IMR-90 (cell line): ENCODE measurements around the gene GRAMD2B. TPM values are rescaled to one million over a fixed set of nuclear protein-coding genes. Genes with fewer than 3 reads are reported as not detected.

Experiments
- ATAC-seq: fragments of 200-7000 bp; cut with Tn5 transposase; 2 replicates; pipeline ENCODE4 v1.9.1; 2020; ENCODE audit warnings: low read depth, mild to moderate bottlenecking, moderate library complexity
- BruUV-seq: library from RNA; stranded (reverse); fragments of 400-500 nt; replicated peaks from 2 replicates; lab custom pipeline; 2021; lab: Mats Ljungman, UMichigan
- CTCF ChIA-PET: fragments of 300-600 bp; formaldehyde crosslinking; extraction: SDS; loops from one replicate; lab custom pipeline; 2021; ENCODE audit warnings: antibody characterized with exemption; lab: Yijun Ruan, JAX
- POLR2A ChIA-PET: fragments of 300-600 bp; sonication (Branson Sonifier 250); formaldehyde crosslinking; loops from one replicate; lab custom pipeline; 2022; ENCODE audit warnings: antibody characterized with exemption; ENCODE audit not compliant: unreplicated experiment; lab: Charles Lee
- DNase-seq: peaks from one replicate; pipeline ENCODE4 v3.0.0; 2013
- H2AFZ ChIP-seq: replicated peaks from 2 replicates; pipeline ENCODE3; 2013; ENCODE audit warnings: low read length, mild to moderate bottlenecking; ENCODE audit not compliant: poor library complexity
- H2AK5ac ChIP-seq: 2 replicates; pipeline ENCODE4 v1.6.1; 2013; ENCODE audit warnings: low read depth, low read length, inconsistent platforms
- H2AK9ac ChIP-seq: replicated peaks from 2 replicates; pipeline ENCODE3; 2013; ENCODE audit warnings: mild to moderate bottlenecking, low read depth, low read length, moderate library complexity; ENCODE audit not compliant: poor library complexity
- H2BK120ac ChIP-seq: 2 replicates; pipeline ENCODE4 v1.6.1; 2013; ENCODE audit warnings: low read depth, low read length, inconsistent platforms
- H2BK15ac ChIP-seq: 3 replicates; pipeline ENCODE4 v1.6.1; 2013; ENCODE audit warnings: low read depth, low read length, inconsistent platforms
- H2BK20ac ChIP-seq: 2 replicates; pipeline ENCODE4 v1.6.1; 2013; ENCODE audit warnings: low read depth, mild to moderate bottlenecking, inconsistent platforms, low read length, moderate library complexity
- H2BK5ac ChIP-seq: 2 replicates; pipeline ENCODE4 v1.6.1; 2013; ENCODE audit warnings: mild to moderate bottlenecking, low read depth, low read length, inconsistent platforms; ENCODE audit not compliant: poor library complexity, severe bottlenecking
- H3K14ac ChIP-seq: replicated peaks from 2 replicates; pipeline ENCODE4 v1.6.1; 2013; ENCODE audit warnings: low read depth, low read length, inconsistent platforms
- H3K18ac ChIP-seq: 2 replicates; pipeline ENCODE4 v1.6.1; 2013; ENCODE audit warnings: low read depth, low read length, control low read depth
- H3K23ac ChIP-seq: 2 replicates; pipeline ENCODE4 v1.6.1; 2013; ENCODE audit warnings: low read depth, low read length, inconsistent platforms
- H3K27ac ChIP-seq: 2 replicates; pipeline ENCODE4 v1.5.1; 2013; ENCODE audit warnings: mild to moderate bottlenecking, control low read depth, low read length; ENCODE audit not compliant: insufficient read depth
- H3K27me3 ChIP-seq: 2 replicates; pipeline ENCODE4 v1.6.1; 2013; ENCODE audit warnings: low read length; ENCODE audit not compliant: control insufficient read depth, insufficient read depth
- H3K36me3 ChIP-seq: 2 replicates; pipeline ENCODE4 v1.6.1; 2013; ENCODE audit warnings: low read length, mixed read lengths; ENCODE audit not compliant: control insufficient read depth, insufficient read depth
- H3K4ac ChIP-seq: 2 replicates; pipeline ENCODE4 v1.6.1; 2013; ENCODE audit warnings: low read depth, low read length, inconsistent platforms
- H3K4me1 ChIP-seq: 2 replicates; pipeline ENCODE4 v1.6.1; 2013; ENCODE audit warnings: low read length, mixed read lengths; ENCODE audit not compliant: control insufficient read depth, insufficient read depth
- H3K4me2 ChIP-seq: 2 replicates; pipeline ENCODE4 v1.6.1; 2013; ENCODE audit warnings: low read depth, mild to moderate bottlenecking, control low read depth, low read length, moderate library complexity
- H3K4me3 ChIP-seq: 2 replicates; pipeline ENCODE4 v1.5.1; 2013; ENCODE audit warnings: low read depth, mild to moderate bottlenecking, control low read depth, low read length, moderate library complexity; ENCODE audit not compliant: insufficient read depth
- H3K56ac ChIP-seq: 2 replicates; pipeline ENCODE4 v1.6.1; 2013; ENCODE audit warnings: low read length, inconsistent platforms; ENCODE audit not compliant: insufficient read depth; ENCODE audit errors: extremely low read depth
- H3K79me1 ChIP-seq, 2 experiments: 2 replicates each; pipeline ENCODE4 v1.6.1; 2013; ENCODE audit warnings: low read length in 2 of 2, inconsistent platforms in 1 of 2, low read depth in 1 of 2
- H3K9ac ChIP-seq: 2 replicates; pipeline ENCODE4 v1.6.1; 2013; ENCODE audit warnings: low read depth, low read length, control low read depth
- H3K9me1 ChIP-seq: 2 replicates; pipeline ENCODE4 v1.6.1; 2013; ENCODE audit warnings: low read length, inconsistent platforms; ENCODE audit not compliant: insufficient read depth
- H3K9me3 ChIP-seq: 2 replicates; pipeline ENCODE4 v1.6.1; 2013; ENCODE audit warnings: low read length; ENCODE audit not compliant: control insufficient read depth, insufficient read depth
- H4K20me1 ChIP-seq: 2 replicates; pipeline ENCODE4 v1.6.1; 2013; ENCODE audit warnings: low read length, inconsistent platforms; ENCODE audit not compliant: insufficient read depth
- H4K5ac ChIP-seq: 2 replicates; pipeline ENCODE4 v1.6.1; 2013; ENCODE audit warnings: mild to moderate bottlenecking, low read depth, low read length, control low read depth
- H4K8ac ChIP-seq, 2 experiments: 2 replicates each; pipeline ENCODE4 v1.6.1; 2013; ENCODE audit warnings: low read depth in 2 of 2, low read length in 2 of 2, control low read depth in 1 of 2, inconsistent platforms in 1 of 2
- H4K91ac ChIP-seq: 2 replicates; pipeline ENCODE4 v1.6.1; 2013; ENCODE audit warnings: low read depth, low read length, inconsistent platforms; ENCODE audit not compliant: insufficient read depth
- BHLHE40 ChIP-seq: fragments of 150-350 bp; IDR thresholded peaks from 2 replicates; pipeline ENCODE4 v1.6.1; 2016; ENCODE audit warnings: mild to moderate bottlenecking, low read depth, low read length
- CEBPB ChIP-seq: IDR thresholded peaks from 2 replicates; pipeline ENCODE4 v1.6.1; 2012; ENCODE audit warnings: low read depth, low read length, improper control_type of control experiment
- CHD1 ChIP-seq: IDR thresholded peaks from 2 replicates; pipeline ENCODE4 v1.6.1; 2012; ENCODE audit warnings: low read depth, low read length, improper control_type of control experiment
- FOS ChIP-seq: fragments of 150-350 bp; IDR thresholded peaks from 2 replicates; pipeline ENCODE4 v1.6.1; 2016; ENCODE audit warnings: low read depth, low read length
- MAFK ChIP-seq: IDR thresholded peaks from 2 replicates; pipeline ENCODE4 v1.6.1; 2012; ENCODE audit warnings: low read depth, low read length, improper control_type of control experiment
- MAZ ChIP-seq: IDR thresholded peaks from 2 replicates; pipeline ENCODE4 v1.6.1; 2012; ENCODE audit warnings: low read depth, mild to moderate bottlenecking, low read length, improper control_type of control experiment, moderate library complexity, borderline replicate concordance
- MXI1 ChIP-seq: IDR thresholded peaks from 2 replicates; pipeline ENCODE4 v1.6.1; 2012; ENCODE audit warnings: low read depth, mild to moderate bottlenecking, low read length, moderate library complexity, borderline replicate concordance
- NFE2L2 ChIP-seq: fragments of 150-350 bp; IDR thresholded peaks from 2 replicates; pipeline ENCODE4 v1.6.1; 2016; ENCODE audit warnings: low read depth, mild to moderate bottlenecking, low read length
- POLR2A ChIP-seq: IDR thresholded peaks from 2 replicates; pipeline ENCODE4 v1.6.1; 2012; ENCODE audit warnings: mild to moderate bottlenecking, low read depth, low read length
- RAD21 ChIP-seq: IDR thresholded peaks from 2 replicates; pipeline ENCODE4 v1.6.1; 2012; ENCODE audit warnings: low read length, improper control_type of control experiment
- RCOR1 ChIP-seq: IDR thresholded peaks from 2 replicates; pipeline ENCODE4 v1.6.1; 2012; ENCODE audit warnings: mild to moderate bottlenecking, low read length, improper control_type of control experiment; ENCODE audit not compliant: insufficient replicate concordance
- RFX5 ChIP-seq: IDR thresholded peaks from 2 replicates; pipeline ENCODE4 v1.8.0; 2012; ENCODE audit warnings: low read depth, mild to moderate bottlenecking, low read length, moderate library complexity
- SMC3 ChIP-seq: fragments of 150-350 bp; IDR thresholded peaks from 2 replicates; pipeline ENCODE4 v1.6.1; 2016; ENCODE audit warnings: low read depth, mild to moderate bottlenecking, antibody characterized with exemption, low read length, moderate library complexity
- USF2 ChIP-seq: fragments of 150-350 bp; IDR thresholded peaks from 2 replicates; pipeline ENCODE4 v1.6.1; 2017; ENCODE audit warnings: mild to moderate bottlenecking, antibody characterized with exemption, low read length, low read depth
- WGBS, 2 experiments: methylation state at CpG; one replicate each; pipeline versions ENCODE4 v1.1.5 to v1.1.7; 2013; ENCODE audit warnings: missing lambda C conversion rate in 2 of 2; ENCODE audit not compliant: insufficient read length in 1 of 2; ENCODE audit errors: extremely low coverage in 2 of 2; 5-methylcytosine and 5-hydroxymethylcytosine counted together
- dilution Hi-C: fragments of 300-500 bp; cut with HindIII; formaldehyde crosslinking; loops from one replicate; pipeline ENCODE4 v1.14.3; 2018; ENCODE audit warnings: low sequenced_read_pairs; ENCODE audit not compliant: unreplicated experiment
- in situ Hi-C: fragments of 300-500 bp; cut with MboI; formaldehyde crosslinking; loops from 3 replicates; pipeline ENCODE4 v1.14.3; 2019; ENCODE audit warnings: low sequenced_read_pairs, inconsistent platforms, mixed read lengths
- intact Hi-C: fragments of 100-400 bp; cut with micrococcal nuclease; formaldehyde crosslinking; loops from 2 replicates; pipeline ENCODE4 v1.10.0; 2022
- polyA plus RNA-seq, 3 experiments: library from polyadenylated mRNA; depleted of rRNA; stranded (reverse); fragments of >200 nt; gene quantifications; 2 replicates each; pipeline ENCODE4 v1.2.3, GENCODE V29; 2012; ENCODE audit warnings: low replicate concordance in 1 of 3
- total RNA-seq: library from RNA; depleted of rRNA; stranded (reverse); fragments of >200 nt; gene quantifications from 2 replicates; pipeline ENCODE4 v1.2.3, GENCODE V29; 2012
- TF ChIP-seq, protein P1 (sequence below): conservative IDR thresholded peaks from 2 replicates; pipeline ENCODE4 v1.5.1; 2012; ENCODE audit warnings: mild to moderate bottlenecking, low read depth, low read length, improper control_type of control experiment
- TF ChIP-seq, protein P2 (sequence below): fragments of 150-350 bp; IDR thresholded peaks from 2 replicates; pipeline ENCODE4 v1.6.1; 2016; ENCODE audit warnings: low read depth, mild to moderate bottlenecking, low read length, moderate library complexity, borderline replicate concordance

Gene GRAMD2B
- total and polyA plus RNA-seq, 2 of the 4 experiments (the other 2 are of a cell fraction): 13.9 to 20.3 TPM

- Histone ChIP-seq H3K4me3 (no peak overlapping the region), H2AK9ac (no peak overlapping the region), H3K23ac (no peak overlapping the region), H3K4me2 (no peak overlapping the region), H3K14ac (no peak overlapping the region), H4K91ac (no peak overlapping the region), H3K56ac (no peak overlapping the region), H3K27ac (no peak overlapping the region), H2AFZ (no peak overlapping the region), H3K9ac (no peak overlapping the region), H3K4ac (no peak overlapping the region), H3K36me3 (peaks cover 9% of the 10 kb centered on the region), H3K9me3 (no peaks in the 10 kb centered on the region), H4K8ac (no peak overlapping the region), H3K27me3 (no peaks in the 10 kb centered on the region), H3K79me1 (peaks cover 13 to 38% of the 10 kb centered on the region in 2 experiments), H2BK20ac (no peak overlapping the region), H2BK15ac (no peak overlapping the region), H2AK5ac (no peak overlapping the region), H4K20me1 (no peaks in the 10 kb centered on the region), H3K9me1 (peaks cover 16% of the 10 kb centered on the region), H4K5ac (no peak overlapping the region), H3K4me1 (peaks cover 14% of the 10 kb centered on the region), H2BK120ac (no peak overlapping the region), H3K18ac (no peak overlapping the region), H2BK5ac (no peak overlapping the region)
- POLR2A ChIA-PET: no interaction called here
- ATAC-seq (no peak), DNase-seq (no peak)
- in situ Hi-C loops: no loop called here
- TF ChIP-seq POLR2A: no peak
- no peak for TF ChIP-seq NFE2L2
- no peak for TF ChIP-seq CEBPB
- TF ChIP-seq RFX5: no peak
- TF ChIP-seq, protein P1, sequence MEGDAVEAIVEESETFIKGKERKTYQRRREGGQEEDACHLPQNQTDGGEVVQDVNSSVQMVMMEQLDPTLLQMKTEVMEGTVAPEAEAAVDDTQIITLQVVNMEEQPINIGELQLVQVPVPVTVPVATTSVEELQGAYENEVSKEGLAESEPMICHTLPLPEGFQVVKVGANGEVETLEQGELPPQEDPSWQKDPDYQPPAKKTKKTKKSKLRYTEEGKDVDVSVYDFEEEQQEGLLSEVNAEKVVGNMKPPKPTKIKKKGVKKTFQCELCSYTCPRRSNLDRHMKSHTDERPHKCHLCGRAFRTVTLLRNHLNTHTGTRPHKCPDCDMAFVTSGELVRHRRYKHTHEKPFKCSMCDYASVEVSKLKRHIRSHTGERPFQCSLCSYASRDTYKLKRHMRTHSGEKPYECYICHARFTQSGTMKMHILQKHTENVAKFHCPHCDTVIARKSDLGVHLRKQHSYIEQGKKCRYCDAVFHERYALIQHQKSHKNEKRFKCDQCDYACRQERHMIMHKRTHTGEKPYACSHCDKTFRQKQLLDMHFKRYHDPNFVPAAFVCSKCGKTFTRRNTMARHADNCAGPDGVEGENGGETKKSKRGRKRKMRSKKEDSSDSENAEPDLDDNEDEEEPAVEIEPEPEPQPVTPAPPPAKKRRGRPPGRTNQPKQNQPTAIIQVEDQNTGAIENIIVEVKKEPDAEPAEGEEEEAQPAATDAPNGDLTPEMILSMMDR: no peak
- no peak for TF ChIP-seq MXI1
- no peak for TF ChIP-seq RAD21
- TF ChIP-seq CHD1: no peak
- no peak for TF ChIP-seq RCOR1
- no peak for TF ChIP-seq FOS
- no peak for TF ChIP-seq SMC3
- no peak for TF ChIP-seq USF2
- TF ChIP-seq MAFK: no peak
- TF ChIP-seq BHLHE40: no peak
- no peak for TF ChIP-seq MAZ
- TF ChIP-seq, protein P2, sequence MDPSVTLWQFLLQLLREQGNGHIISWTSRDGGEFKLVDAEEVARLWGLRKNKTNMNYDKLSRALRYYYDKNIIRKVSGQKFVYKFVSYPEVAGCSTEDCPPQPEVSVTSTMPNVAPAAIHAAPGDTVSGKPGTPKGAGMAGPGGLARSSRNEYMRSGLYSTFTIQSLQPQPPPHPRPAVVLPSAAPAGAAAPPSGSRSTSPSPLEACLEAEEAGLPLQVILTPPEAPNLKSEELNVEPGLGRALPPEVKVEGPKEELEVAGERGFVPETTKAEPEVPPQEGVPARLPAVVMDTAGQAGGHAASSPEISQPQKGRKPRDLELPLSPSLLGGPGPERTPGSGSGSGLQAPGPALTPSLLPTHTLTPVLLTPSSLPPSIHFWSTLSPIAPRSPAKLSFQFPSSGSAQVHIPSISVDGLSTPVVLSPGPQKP: no peak
- dilution Hi-C loops: no loop called here
- no TSS peak for BruUV-seq
- intact Hi-C loops: no loop called here
- WGBS, 2 experiments: no CpG with 5 or more reads among the region's 3 CpGs
- CTCF ChIA-PET: interaction anchor here (0.6 kb wide), 1 partner anchor 112 kb away, joined by 3 read pairs; no protein-coding TSS in a partner anchor
These were observed 44.9 kb downstream of the GRAMD2B start for GRCh38 chr5:126468091-126468490.
